GM06990 (cell line): Measurements from ENCODE around the gene FITM2.
"Not testable (repeated sequence)": the region's sequence is repeated elsewhere in the genome, so short reads cannot be mapped to it uniquely, and the experiment has no call there.

ENCODE experiments used
- DNase-seq: peaks from one replicate; pipeline ENCODE4 v3.0.0-alpha.2; 2011; ENCODE audit not compliant: insufficient read length; ENCODE audit errors: extremely low read depth
- H3K27me3 ChIP-seq: replicated peaks from 2 replicates; pipeline ENCODE4 v1.6.0; 2011; ENCODE audit warnings: low read length; ENCODE audit not compliant: control insufficient read depth, insufficient read depth
- H3K36me3 ChIP-seq: 2 replicates; pipeline ENCODE4 v1.5.1; 2011; ENCODE audit warnings: low read length; ENCODE audit not compliant: control insufficient read depth, insufficient read depth
- H3K4me3 ChIP-seq: replicated peaks from 2 replicates; pipeline ENCODE4 v1.5.1; 2011; ENCODE audit warnings: low read depth, mild to moderate bottlenecking, control low read depth, low read length
- TF ChIP-seq, protein P1 (sequence below): IDR thresholded peaks from 2 replicates; pipeline ENCODE4 v1.5.1; 2011; ENCODE audit warnings: low read length, control low read depth, mild to moderate bottlenecking, inconsistent platforms; ENCODE audit not compliant: insufficient read depth, poor library complexity, severe bottlenecking

Gene FITM2

DNA sequence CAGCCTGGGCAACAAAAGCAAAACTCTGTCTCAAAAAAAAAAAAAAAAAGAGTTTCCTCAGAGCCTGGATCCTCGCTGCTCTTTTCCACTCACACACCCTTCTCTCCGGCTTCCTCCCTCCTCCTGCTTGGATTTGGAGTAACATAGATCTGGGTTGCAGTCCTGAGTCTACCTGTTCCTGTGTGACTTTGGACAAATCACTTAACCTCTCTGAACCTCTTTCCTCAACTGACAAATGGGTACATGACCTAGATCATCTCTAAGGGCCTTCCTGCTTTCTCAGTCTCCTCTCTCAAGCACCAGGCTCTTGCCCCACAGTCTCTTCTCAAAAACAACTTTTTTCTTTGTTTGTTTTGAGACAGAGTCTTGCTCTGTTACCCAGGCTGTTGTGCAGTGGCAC lies 20.2 kb upstream of the FITM2 start:
- H3K4me3 ChIP-seq: no peak overlapping the region
- TF ChIP-seq, protein P1, sequence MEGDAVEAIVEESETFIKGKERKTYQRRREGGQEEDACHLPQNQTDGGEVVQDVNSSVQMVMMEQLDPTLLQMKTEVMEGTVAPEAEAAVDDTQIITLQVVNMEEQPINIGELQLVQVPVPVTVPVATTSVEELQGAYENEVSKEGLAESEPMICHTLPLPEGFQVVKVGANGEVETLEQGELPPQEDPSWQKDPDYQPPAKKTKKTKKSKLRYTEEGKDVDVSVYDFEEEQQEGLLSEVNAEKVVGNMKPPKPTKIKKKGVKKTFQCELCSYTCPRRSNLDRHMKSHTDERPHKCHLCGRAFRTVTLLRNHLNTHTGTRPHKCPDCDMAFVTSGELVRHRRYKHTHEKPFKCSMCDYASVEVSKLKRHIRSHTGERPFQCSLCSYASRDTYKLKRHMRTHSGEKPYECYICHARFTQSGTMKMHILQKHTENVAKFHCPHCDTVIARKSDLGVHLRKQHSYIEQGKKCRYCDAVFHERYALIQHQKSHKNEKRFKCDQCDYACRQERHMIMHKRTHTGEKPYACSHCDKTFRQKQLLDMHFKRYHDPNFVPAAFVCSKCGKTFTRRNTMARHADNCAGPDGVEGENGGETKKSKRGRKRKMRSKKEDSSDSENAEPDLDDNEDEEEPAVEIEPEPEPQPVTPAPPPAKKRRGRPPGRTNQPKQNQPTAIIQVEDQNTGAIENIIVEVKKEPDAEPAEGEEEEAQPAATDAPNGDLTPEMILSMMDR: no peak
- no peaks in the 10 kb centered on the region for H3K27me3 ChIP-seq
- no peaks in the 10 kb centered on the region for H3K36me3 ChIP-seq
- no peak for DNase-seq

DNA sequence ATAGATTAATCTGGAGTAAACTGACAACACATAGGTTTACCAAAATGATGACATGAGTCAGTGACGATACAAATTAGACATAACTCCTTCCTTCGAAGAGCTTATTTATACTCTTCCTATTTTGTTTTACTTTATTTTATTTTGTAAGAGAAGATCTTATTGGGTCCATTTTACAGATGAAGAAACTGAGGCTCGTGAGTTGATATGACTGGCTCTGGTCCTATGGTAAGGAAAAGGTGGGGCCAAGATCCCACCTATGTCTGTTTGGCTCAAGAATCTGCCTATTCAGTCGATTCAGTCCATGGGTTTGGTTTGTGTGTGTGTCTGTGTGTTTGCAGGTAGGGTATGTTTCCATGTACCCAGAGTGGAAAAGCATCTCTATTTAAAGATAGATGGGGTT lies 17.4 kb upstream of the FITM2 start:
- H3K36me3 ChIP-seq: no peaks in the 10 kb centered on the region
- TF ChIP-seq, protein P1: no peak
- DNase-seq: no peak

DNA sequence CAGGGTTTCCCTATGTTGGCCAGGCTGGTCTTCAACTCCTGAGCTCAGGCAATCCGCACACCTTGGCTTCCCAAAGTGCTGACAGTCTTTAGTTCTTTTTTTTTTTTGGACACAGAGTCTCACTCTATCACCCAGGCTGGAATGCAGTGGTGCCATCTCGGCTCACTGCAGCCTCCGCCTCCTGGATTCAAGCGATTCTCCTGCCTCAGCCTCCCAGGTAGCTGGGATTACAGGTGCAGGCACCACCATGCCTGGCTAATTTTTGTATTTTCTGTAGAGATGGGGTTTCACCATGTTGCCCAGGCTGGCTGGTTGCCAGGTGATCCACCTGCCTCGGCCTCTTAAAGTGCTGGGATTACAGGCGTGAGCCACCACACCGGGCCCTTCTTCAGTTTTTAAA lies 16.7 kb upstream of the FITM2 start:
- not testable (repeated sequence) for H3K27me3 ChIP-seq, H3K36me3 ChIP-seq, H3K4me3 ChIP-seq, DNase-seq

More for the DNA sequence above, 17.4 kb upstream of the FITM2 start:
- no peaks in the 10 kb centered on the region for H3K27me3 ChIP-seq
- no peak overlapping the region for H3K4me3 ChIP-seq

DNA sequence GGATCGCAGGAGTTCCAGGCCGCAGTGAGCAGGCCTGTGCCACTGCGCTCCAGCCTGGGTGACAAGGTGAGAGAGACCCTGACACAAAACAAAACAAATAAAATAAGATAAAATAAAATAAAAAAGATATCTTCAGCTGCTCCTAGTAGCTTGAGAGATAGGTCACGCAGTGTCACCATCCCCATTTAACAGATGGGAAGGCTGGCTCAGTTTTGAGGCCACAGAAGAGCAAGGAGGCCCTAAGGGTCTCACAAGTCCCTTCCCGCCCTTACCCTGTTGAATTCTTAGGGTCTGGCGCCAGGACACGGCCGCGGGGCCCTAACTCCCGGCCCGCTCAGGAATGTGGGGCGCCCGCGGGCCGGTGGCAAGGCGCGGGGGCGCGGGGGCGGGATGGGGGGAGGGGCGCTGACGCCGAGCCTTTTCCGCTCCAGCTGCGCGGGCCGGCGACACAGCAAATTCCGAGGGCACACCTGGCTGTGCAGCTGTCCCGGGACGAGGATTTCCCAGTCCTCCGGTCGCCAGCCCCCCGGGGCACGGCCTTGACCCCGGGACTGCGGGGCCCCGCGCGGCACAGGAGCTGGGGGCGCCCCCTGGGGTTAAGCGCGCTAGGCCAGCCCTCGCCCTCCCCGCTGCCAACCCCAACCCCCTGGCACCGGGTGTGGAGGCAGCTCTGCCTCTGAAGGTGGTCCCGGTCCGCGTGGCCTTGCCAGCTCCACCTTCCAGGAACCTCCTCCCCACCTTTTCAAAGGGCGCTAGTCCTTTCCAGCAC lies 15.6 kb upstream of the FITM2 start:
- H3K4me3 ChIP-seq: peak overlapping the region; percentile 25
- TF ChIP-seq, protein P1: peak; percentile 4
- no peaks in the 10 kb centered on the region for H3K27me3 ChIP-seq
- DNase-seq: no peak
- no peaks in the 10 kb centered on the region for H3K36me3 ChIP-seq

DNA sequence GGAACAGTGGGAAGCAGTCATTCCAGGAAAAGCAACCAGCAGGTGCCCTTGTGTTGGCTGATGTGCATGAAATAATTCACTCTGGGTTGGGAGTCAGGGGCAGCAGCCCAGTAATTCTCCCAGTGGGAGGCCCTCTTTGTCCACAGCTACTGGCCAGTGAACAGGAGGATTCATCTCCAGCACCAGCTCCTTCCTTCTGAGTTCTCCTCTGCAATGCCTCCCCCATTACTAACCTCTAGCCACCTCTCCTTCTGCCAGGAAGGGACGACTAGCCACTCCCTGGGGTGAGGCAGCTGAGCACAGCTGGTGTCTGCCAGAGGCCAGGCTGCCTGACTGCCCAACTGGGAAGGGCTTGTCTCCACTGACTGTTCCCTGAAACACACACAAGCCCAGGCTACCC lies 13.3 kb upstream of the FITM2 start:
- DNase-seq: no peak
- H3K4me3 ChIP-seq: no peak overlapping the region
- H3K36me3 ChIP-seq: no peaks in the 10 kb centered on the region
- TF ChIP-seq, protein P1: no peak
- H3K27me3 ChIP-seq: no peaks in the 10 kb centered on the region

DNA sequence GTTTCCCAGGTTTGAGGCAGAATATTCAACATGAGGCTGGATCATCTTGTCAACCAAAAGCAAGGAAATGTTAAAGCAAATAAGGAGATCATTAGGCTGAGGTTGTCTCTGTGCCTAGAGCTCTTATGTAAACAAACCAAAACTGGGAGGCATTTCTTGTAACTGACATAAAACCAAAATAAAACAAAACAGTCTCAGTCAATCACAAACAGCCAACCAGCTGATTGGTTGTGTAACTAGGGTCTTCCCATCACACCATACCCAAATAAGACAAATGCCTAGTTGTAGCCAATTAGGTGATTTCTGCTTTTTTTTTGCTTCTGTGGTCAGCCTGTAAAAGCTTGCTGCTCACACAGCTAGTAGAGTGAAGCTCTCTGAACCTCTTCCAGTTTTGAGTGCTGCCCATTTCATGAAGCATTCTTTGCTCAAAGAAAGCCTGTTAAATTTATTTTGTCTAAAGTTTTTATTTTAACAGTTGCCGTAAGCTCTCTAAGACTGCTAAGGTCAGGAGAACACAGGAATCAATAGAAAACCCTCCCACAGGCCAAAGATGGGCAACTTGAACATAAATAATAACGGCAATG lies 8.9 kb upstream of the FITM2 start:
- TF ChIP-seq, protein P1: no peak
- no peaks in the 10 kb centered on the region for H3K36me3 ChIP-seq
- no peak for DNase-seq
- no peak overlapping the region for H3K4me3 ChIP-seq
- no peaks in the 10 kb centered on the region for H3K27me3 ChIP-seq
